ENCODE data around the gene VSX2.

The VSX2 gene

GRCh38 chr14:74238974-74239847 is at the start of gene VSX2:
Gene VSX2 (plus strand): TSS chr14:74239449. CDS start chr14:74239562, 113 bp downstream.
- no peak for DNase-seq (ENCODE audit: low read depth in 3 of 3)

- DNase-seq (ENCODE audit: low read depth in 3 of 3) = no peak
Measured at GRCh38 chr14:74190927-74191575, 48.2 kb upstream of the VSX2 start.

GRCh38 chr14:74194506-74195274 is 44.6 kb upstream of the VSX2 start:
- no peak for DNase-seq (ENCODE audit: low read depth in 3 of 3)

- no peak for DNase-seq (ENCODE audit: low read depth in 3 of 3)
Measured at GRCh38 chr14:74195623-74196022, 43.6 kb upstream of the VSX2 start.

GRCh38 chr14:74198441-74199234 is 40.6 kb upstream of the VSX2 start:
- no peak for DNase-seq (ENCODE audit: low read depth in 3 of 3)

- no peak for DNase-seq (ENCODE audit: low read depth in 3 of 3)
Measured at GRCh38 chr14:74202113-74202512, 37.1 kb upstream of the VSX2 start.

GRCh38 chr14:74203639-74204038 is 35.6 kb upstream of the VSX2 start:
- DNase-seq (ENCODE audit: low read depth in 3 of 3) = no peak

GRCh38 chr14:74204491-74204890 is 34.8 kb upstream of the VSX2 start:
- DNase-seq (ENCODE audit: low read depth in 3 of 3) = no peak

- no peak for DNase-seq (ENCODE audit: low read depth in 3 of 3)
Measured at GRCh38 chr14:74205882-74206281, 33.4 kb upstream of the VSX2 start.

- DNase-seq (ENCODE audit: low read depth in 3 of 3) = no peak
Measured at GRCh38 chr14:74207943-74208342, 31.3 kb upstream of the VSX2 start.

GRCh38 chr14:74208642-74209041 is 30.6 kb upstream of the VSX2 start:
- no peak for DNase-seq (ENCODE audit: low read depth in 3 of 3)

GRCh38 chr14:74211945-74212580 is 27.2 kb upstream of the VSX2 start:
- DNase-seq (ENCODE audit: low read depth in 3 of 3) = no peak

GRCh38 chr14:74213907-74214803 is 25.1 kb upstream of the VSX2 start:
- DNase-seq (ENCODE audit: low read depth in 3 of 3) = no peak

- DNase-seq (ENCODE audit: low read depth in 3 of 3) = no peak
Measured at GRCh38 chr14:74216671-74217070, 22.6 kb upstream of the VSX2 start.

GRCh38 chr14:74217672-74218448 is 21.4 kb upstream of the VSX2 start:
- peak; percentile 56 to 66 (median 63) for DNase-seq (ENCODE audit: low read depth in 3 of 3)

- no peak for DNase-seq (ENCODE audit: low read depth in 3 of 3)
Measured at GRCh38 chr14:74218462-74218861, 20.8 kb upstream of the VSX2 start.

GRCh38 chr14:74219277-74220205 is 19.7 kb upstream of the VSX2 start:
- no peak for DNase-seq (ENCODE audit: low read depth in 3 of 3)

GRCh38 chr14:74220991-74221390 is 18.3 kb upstream of the VSX2 start:
- no peak for DNase-seq (ENCODE audit: low read depth in 3 of 3)
